Dermis lymphatic vessel endothelial cell (primary cell): ENCODE results near the gene PCDHA10. TPM values are rescaled to one million over a fixed set of nuclear protein-coding genes. Genes with fewer than 3 reads are reported as not detected.

Experiments used
- total RNA-seq: library from RNA; depleted of rRNA; stranded (reverse); fragments of >200 nt; gene quantifications from 2 replicates; pipeline ENCODE4 v1.2.1, GENCODE V29; 2014

PCDHA10 gene
- total RNA-seq, 1 donor from 2014 or later, result under 0.01 TPM

Other genes with a start within 250 kb of the PCDHA10 start
- 1.3 and 1.6 TPM in 2 replicates for gene CD14, start 222.7 kb upstream of the PCDHA10 start, total RNA-seq
- gene TMCO6, start 216.4 kb upstream of the PCDHA10 start, total RNA-seq, result 9.8 and 11.7 TPM in 2 replicates
- gene NDUFA2, start 208.3 kb upstream of the PCDHA10 start, total RNA-seq, result 53.3 and 90.9 TPM in 2 replicates
- gene IK, start 208.1 kb upstream of the PCDHA10 start, total RNA-seq, result 64.8 and 75.5 TPM in 2 replicates
- 25.9 and 28.6 TPM in 2 replicates for gene WDR55, start 191.0 kb upstream of the PCDHA10 start, total RNA-seq
- gene DND1, start 182.3 kb upstream of the PCDHA10 start, total RNA-seq, result under 0.01 and 0.09 TPM in 2 replicates
- 39.4 and 52.8 TPM in 2 replicates for gene HARS1, start 164.5 kb upstream of the PCDHA10 start, total RNA-seq
- gene HARS2, start 164.4 kb upstream of the PCDHA10 start, total RNA-seq, result 22.0 and 26.9 TPM in 2 replicates
- 41.0 and 58.4 TPM in 2 replicates for gene ZMAT2, start 155.4 kb upstream of the PCDHA10 start, total RNA-seq
- gene PCDHA1, start 69.8 kb upstream of the PCDHA10 start, total RNA-seq, result under 0.01 and 0.09 TPM in 2 replicates
- gene PCDHA2, start 61.0 kb upstream of the PCDHA10 start, total RNA-seq, result under 0.01 TPM in 1 of 2 replicates, not detected in the other
- 0.11 and 0.17 TPM in 2 replicates for gene PCDHA3, start 54.8 kb upstream of the PCDHA10 start, total RNA-seq
- under 0.01 and 0.17 TPM in 2 replicates for gene PCDHA4, start 48.8 kb upstream of the PCDHA10 start, total RNA-seq
- gene PCDHA5, start 34.3 kb upstream of the PCDHA10 start, total RNA-seq, result under 0.01 TPM in 1 of 2 replicates, not detected in the other
- gene PCDHA6, start 27.9 kb upstream of the PCDHA10 start, total RNA-seq, result 0.09 and 0.11 TPM in 2 replicates
- gene PCDHA7, start 21.6 kb upstream of the PCDHA10 start, total RNA-seq, result 0.17 and 0.33 TPM in 2 replicates
- under 0.01 and 0.09 TPM in 2 replicates for gene PCDHA8, start 14.7 kb upstream of the PCDHA10 start, total RNA-seq
- under 0.01 and 0.09 TPM in 2 replicates for gene PCDHA9, start 7.5 kb upstream of the PCDHA10 start, total RNA-seq
- gene PCDHA11, start 13.1 kb downstream of the PCDHA10 start, total RNA-seq, result under 0.01 and 0.09 TPM in 2 replicates
- under 0.01 TPM in 1 of 2 replicates, not detected in the other for gene PCDHA12, start 19.4 kb downstream of the PCDHA10 start, total RNA-seq
- gene PCDHA13, start 26.2 kb downstream of the PCDHA10 start, total RNA-seq, result 0.09 TPM in 1 of 2 replicates, not detected in the other
- 0.09 and 0.11 TPM in 2 replicates for gene PCDHAC1, start 70.4 kb downstream of the PCDHA10 start, total RNA-seq
- 0.11 and 0.17 TPM in 2 replicates for gene PCDHAC2, start 110.6 kb downstream of the PCDHA10 start, total RNA-seq
- not detected in 2 replicates for gene PCDHB1, start 195.5 kb downstream of the PCDHA10 start, total RNA-seq
- 0.22 and 1.7 TPM in 2 replicates for gene PCDHB2, start 238.7 kb downstream of the PCDHA10 start, total RNA-seq
- 0.22 and 0.69 TPM in 2 replicates for gene PCDHB3, start 244.6 kb downstream of the PCDHA10 start, total RNA-seq